ENCODE measurements around the gene C1QTNF5.

Gene C1QTNF5

GRCh38 chr11:119372260-119373058 is 31.8 kb upstream of the C1QTNF5 start:
- no peak for TF ChIP-seq CTCF (IDR thresholded peaks at IDR 0.05; ENCODE audit: low read depth, low read length)
- DNase-seq (ENCODE audit: low read depth in 2 of 2): no peak
- no peak overlapping the region for H3K4me3 ChIP-seq (replicated peaks in 1 of 2; ENCODE audit: low read depth in 2 of 2, low read length in 2 of 2)

- TF ChIP-seq CTCF (IDR thresholded peaks at IDR 0.05; ENCODE audit: low read depth, low read length): no peak
- DNase-seq (ENCODE audit: low read depth in 2 of 2): no peak
- H3K4me3 ChIP-seq (replicated peaks in 1 of 2; ENCODE audit: low read depth in 2 of 2, low read length in 2 of 2): no peak overlapping the region
Observed at GRCh38 chr11:119371778-119372182, 31.1 kb upstream of the C1QTNF5 start.

- no peak for DNase-seq (ENCODE audit: low read depth in 2 of 2)
- no peak for TF ChIP-seq CTCF (IDR thresholded peaks at IDR 0.05; ENCODE audit: low read depth, low read length)
- H3K4me3 ChIP-seq (replicated peaks in 1 of 2; ENCODE audit: low read depth in 2 of 2, low read length in 2 of 2): no peak overlapping the region
Observed at GRCh38 chr11:119371067-119371601, 30.5 kb upstream of the C1QTNF5 start.

- no peak overlapping the region for H3K4me3 ChIP-seq (replicated peaks in 1 of 2; ENCODE audit: low read depth in 2 of 2, low read length in 2 of 2)
- no peak for TF ChIP-seq CTCF (IDR thresholded peaks at IDR 0.05; ENCODE audit: low read depth, low read length)
- no peak for DNase-seq (ENCODE audit: low read depth in 2 of 2)
Observed at GRCh38 chr11:119370486-119371046, 29.9 kb upstream of the C1QTNF5 start.

- no peak for TF ChIP-seq CTCF (IDR thresholded peaks at IDR 0.05; ENCODE audit: low read depth, low read length)
- no peak overlapping the region for H3K4me3 ChIP-seq (replicated peaks in 1 of 2; ENCODE audit: low read depth in 2 of 2, low read length in 2 of 2)
- no peak for DNase-seq (ENCODE audit: low read depth in 2 of 2)
Observed at GRCh38 chr11:119369132-119369925, 28.6 kb upstream of the C1QTNF5 start.

- DNase-seq (ENCODE audit: low read depth in 2 of 2): peak; percentile 39 to 45
- no peak for TF ChIP-seq CTCF (IDR thresholded peaks at IDR 0.05; ENCODE audit: low read depth, low read length)
- H3K4me3 ChIP-seq (replicated peaks in 1 of 2; ENCODE audit: low read depth in 2 of 2, low read length in 2 of 2): no peak overlapping the region
Observed at GRCh38 chr11:119368121-119369034, 27.7 kb upstream of the C1QTNF5 start.

Data from cardiac fibroblast (primary cell).